SK-N-SH (cell line): Measurements from ENCODE around the gene TIE1.

ENCODE experiments used
- CHD2 ChIP-seq: fragments of 150-350 bp; IDR thresholded peaks from 2 replicates; pipeline ENCODE4 v1.6.1; 2018; ENCODE audit warnings: low read length; ENCODE audit not compliant: partially characterized antibody
- CTCF ChIP-seq: fragments of 200-600 bp; sonication (generic); IDR thresholded peaks from 2 replicates; pipeline ENCODE4 v1.6.1; 2017; ENCODE audit warnings: antibody characterized with exemption, mild to moderate bottlenecking, moderate library complexity
- EZH2phosphoT487 ChIP-seq: fragments of 200-600 bp; sonication (generic); IDR thresholded peaks from 2 replicates; pipeline ENCODE4 v1.6.1; 2017; ENCODE audit warnings: low read depth, mixed run types, mild to moderate bottlenecking, antibody characterized with exemption, moderate library complexity, borderline replicate concordance
- FOXJ3 ChIP-seq: sonication (generic); formaldehyde crosslinking; IDR thresholded peaks from 2 replicates; pipeline ENCODE4 v1.5.1; 2020; ENCODE audit warnings: mild to moderate bottlenecking, missing genetic modification reagents
- POLR2AphosphoS5 ChIP-seq: IDR thresholded peaks from 2 replicates; pipeline ENCODE4 v1.6.1; 2012; ENCODE audit warnings: low read depth, low read length
- RAD21 ChIP-seq: IDR thresholded peaks from 2 replicates; pipeline ENCODE4 v1.6.1; 2012; ENCODE audit warnings: mild to moderate bottlenecking, low read length
- REST ChIP-seq: IDR thresholded peaks from 2 replicates; pipeline ENCODE4 v1.6.1; 2012; ENCODE audit warnings: mild to moderate bottlenecking, low read depth, low read length, moderate library complexity
- RFX5 ChIP-seq: IDR thresholded peaks from 2 replicates; pipeline ENCODE4 v1.6.1; 2012; ENCODE audit warnings: mild to moderate bottlenecking, improper control_type of control experiment, low read length
- RXRA ChIP-seq: IDR thresholded peaks from 2 replicates; pipeline ENCODE4 v1.4.0; 2012; ENCODE audit warnings: low read depth, mild to moderate bottlenecking, borderline replicate concordance
- USF1 ChIP-seq: IDR thresholded peaks from 2 replicates; pipeline ENCODE4 v1.4.0; 2012; ENCODE audit warnings: low read depth, borderline replicate concordance

GRCh38 chr1:43265431-43265830 lies 35.4 kb upstream of the TIE1 start:
- TF ChIP-seq RXRA (no peak), FOXJ3 (CRISPR knock-in tag) (no peak), CTCF (no peak), EZH2phosphoT487 (no peak), CHD2 (no peak), RFX5 (no peak), RAD21 (no peak), POLR2AphosphoS5 (no peak), USF1 (no peak), REST (no peak)
